ENCODE measurements around the gene KRTAP3-1.

The KRTAP3-1 gene

GRCh38 chr17:41020336-41020735, 11.4 kb upstream of the KRTAP3-1 start:
- TF ChIP-seq CTCF (IDR thresholded peaks at IDR 0.05) (no peak), ZFX (IDR thresholded peaks at IDR 0.05; ENCODE audit: borderline replicate concordance) (no peak)
- no peak overlapping the region for H3K27ac ChIP-seq

- H3K27ac ChIP-seq = no peak overlapping the region
- no peak for TF ChIP-seq CTCF (IDR thresholded peaks at IDR 0.05)
- TF ChIP-seq ZFX (IDR thresholded peaks at IDR 0.05; ENCODE audit: borderline replicate concordance) = no peak
Observed at GRCh38 chr17:41019415-41019814, 10.5 kb upstream of the KRTAP3-1 start.

- no peak overlapping the region for H3K27ac ChIP-seq
- TF ChIP-seq CTCF (IDR thresholded peaks at IDR 0.05) (no peak), ZFX (IDR thresholded peaks at IDR 0.05; ENCODE audit: borderline replicate concordance) (no peak)
Observed at GRCh38 chr17:41018541-41018940, 9.6 kb upstream of the KRTAP3-1 start.

- no peak overlapping the region for H3K27ac ChIP-seq
- no peak for TF ChIP-seq ZFX (IDR thresholded peaks at IDR 0.05; ENCODE audit: borderline replicate concordance)
Observed at GRCh38 chr17:41016578-41017215, 7.8 kb upstream of the KRTAP3-1 start.

GRCh38 chr17:41015454-41015853, 6.5 kb upstream of the KRTAP3-1 start:
- TF ChIP-seq CTCF (IDR thresholded peaks at IDR 0.05) (no peak), ZFX (IDR thresholded peaks at IDR 0.05; ENCODE audit: borderline replicate concordance) (no peak)
- no peak overlapping the region for H3K27ac ChIP-seq

- no peak for TF ChIP-seq ZFX (IDR thresholded peaks at IDR 0.05; ENCODE audit: borderline replicate concordance)
- H3K27ac ChIP-seq = no peak overlapping the region
Observed at GRCh38 chr17:41013606-41014005, 4.7 kb upstream of the KRTAP3-1 start.

- H3K27ac ChIP-seq = no peak overlapping the region
- no peak for TF ChIP-seq CTCF (IDR thresholded peaks at IDR 0.05)
- no peak for TF ChIP-seq ZFX (IDR thresholded peaks at IDR 0.05; ENCODE audit: borderline replicate concordance)
Observed at GRCh38 chr17:41013181-41013580, 4.3 kb upstream of the KRTAP3-1 start.

- H3K27ac ChIP-seq = no peak overlapping the region
- TF ChIP-seq ZFX (IDR thresholded peaks at IDR 0.05; ENCODE audit: borderline replicate concordance) = no peak
- no peak for TF ChIP-seq CTCF (IDR thresholded peaks at IDR 0.05)
Observed at GRCh38 chr17:41012326-41013120, 3.6 kb upstream of the KRTAP3-1 start.
